NCI-H446 (cell line): ENCODE measurements around the gene PCSK9.

Source experiments
- DNase-seq, 2 experiments: peaks; one replicate each; lab custom pipeline; 2025; lab: John Stamatoyannopoulos, UW

PCSK9 gene

DNA sequence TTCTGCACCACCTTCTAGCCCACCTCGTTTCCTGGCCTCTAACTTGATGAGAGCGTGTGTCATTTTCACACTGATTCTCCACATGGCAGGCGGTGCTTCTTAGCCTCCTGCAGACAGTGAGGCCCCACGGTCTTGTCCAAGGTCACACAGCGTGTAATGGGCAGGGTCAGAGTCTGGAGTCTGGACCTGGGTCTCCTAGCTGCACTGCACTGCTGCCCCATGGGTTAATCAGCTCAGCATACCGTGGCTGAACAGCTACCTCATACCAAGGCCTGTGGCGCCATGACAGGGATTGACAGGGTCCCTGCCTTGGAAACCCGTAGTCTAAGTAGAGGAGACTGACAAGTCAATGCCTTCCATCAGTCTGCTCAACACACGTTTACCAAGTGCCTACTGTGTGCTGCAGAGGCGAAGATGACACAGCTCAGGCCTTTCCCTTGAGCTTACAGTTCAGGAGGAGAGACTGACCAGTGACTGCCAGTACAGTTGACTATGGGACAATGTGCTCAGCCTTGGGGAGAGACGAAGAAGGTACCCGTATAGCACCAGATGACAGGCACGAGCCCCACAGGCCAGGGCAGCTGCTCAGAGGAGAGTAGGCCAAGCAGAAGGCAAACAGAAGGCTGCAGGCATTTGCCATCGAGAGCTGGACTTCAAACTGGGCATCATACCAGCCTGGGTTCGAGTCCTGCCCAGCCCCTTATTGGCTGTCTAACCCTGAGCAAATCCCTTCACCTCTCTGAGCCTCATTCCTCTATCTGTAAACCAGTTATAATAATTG is 5.5 kb downstream of the PCSK9 start:
- DNase-seq = no peak

GRCh38 chr1:55045430-55045829 is 6.1 kb downstream of the PCSK9 start:
- DNase-seq = no peak

DNA sequence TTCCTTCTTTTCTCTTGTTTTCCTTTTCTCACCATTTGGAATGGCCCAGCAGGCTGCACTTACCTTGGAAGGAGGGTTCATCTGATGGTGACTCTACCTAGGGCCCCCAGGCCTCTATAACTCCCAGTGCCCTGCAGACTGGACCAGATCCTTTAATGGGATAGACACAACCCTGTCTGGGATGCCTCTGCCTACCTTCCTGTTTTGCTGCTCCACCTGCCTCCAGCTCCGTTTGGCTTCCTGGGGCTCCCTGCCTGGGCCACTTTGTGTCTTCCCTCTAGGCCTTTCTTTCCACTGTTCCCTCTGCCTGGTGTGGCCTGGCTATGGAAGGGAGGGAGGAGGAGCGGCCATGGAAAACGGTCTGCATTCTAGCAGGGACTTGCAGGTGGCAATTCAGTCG is 7.5 kb downstream of the PCSK9 start:
- no peak for DNase-seq

GRCh38 chr1:55047611-55048010 is 8.3 kb downstream of the PCSK9 start:
- no peak for DNase-seq

DNA sequence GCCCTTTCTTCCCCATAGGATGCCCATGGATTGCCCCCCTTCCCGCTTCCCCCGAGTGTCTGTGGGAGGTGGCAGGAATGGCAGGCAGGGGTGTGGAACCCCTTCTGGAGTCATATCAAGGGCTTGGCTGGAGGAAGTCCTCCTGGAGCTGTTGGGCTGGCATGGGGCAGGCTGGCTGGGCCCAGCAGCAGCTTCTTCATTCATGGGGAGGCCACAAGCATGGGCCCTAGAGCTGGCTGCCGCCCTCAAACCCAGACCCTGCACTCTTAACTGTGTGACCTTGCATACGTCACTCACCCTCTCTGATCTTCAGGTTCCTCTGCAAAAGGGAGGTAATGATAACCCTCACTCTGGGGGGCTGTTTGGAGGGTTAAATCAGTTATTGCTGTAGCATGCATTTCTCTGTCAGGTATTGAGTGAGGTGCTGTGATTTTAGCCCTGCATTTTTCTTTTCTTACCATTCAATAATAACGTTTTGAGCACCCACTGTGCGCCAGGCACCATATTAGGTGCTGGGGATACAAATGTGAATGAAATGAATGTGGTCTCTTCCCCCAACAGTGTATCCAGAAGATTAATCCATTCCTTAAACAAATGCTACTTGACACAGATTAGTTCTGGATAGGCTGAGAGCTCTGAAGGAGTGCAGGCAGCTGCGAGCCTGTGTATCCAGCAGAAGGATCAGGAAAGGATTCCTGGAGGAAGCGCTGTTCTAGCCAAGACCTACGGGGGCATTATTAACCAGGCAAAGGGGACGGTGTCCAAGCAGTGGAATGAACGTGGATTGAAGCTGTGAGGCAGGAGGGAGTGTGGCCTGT is 9.3 kb downstream of the PCSK9 start:
- DNase-seq = peak in 1 of 2 experiments; percentile 21

- no peak for DNase-seq
Measured at GRCh38 chr1:55049271-55049913, 10.0 kb downstream of the PCSK9 start.

DNA sequence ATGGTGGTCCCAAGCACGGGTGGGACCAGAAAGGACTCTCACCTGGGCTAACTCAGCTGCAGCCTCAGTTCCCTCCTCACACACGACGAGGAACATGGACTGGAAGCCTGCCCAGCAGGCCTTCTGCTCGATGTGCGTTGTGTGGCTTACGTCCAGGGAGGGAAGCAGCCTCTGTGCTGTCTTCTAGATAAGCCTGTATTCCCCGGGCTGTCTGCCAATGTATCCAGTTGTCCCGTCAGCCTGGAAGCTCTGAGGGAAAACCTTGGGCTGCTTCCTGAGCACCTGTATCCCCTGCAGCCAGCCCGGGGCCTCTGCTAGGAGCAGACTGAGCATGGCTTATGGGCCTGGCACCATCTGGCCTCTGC is 10.5 kb downstream of the PCSK9 start:
- DNase-seq = peak; percentile 71 to 96

DNA sequence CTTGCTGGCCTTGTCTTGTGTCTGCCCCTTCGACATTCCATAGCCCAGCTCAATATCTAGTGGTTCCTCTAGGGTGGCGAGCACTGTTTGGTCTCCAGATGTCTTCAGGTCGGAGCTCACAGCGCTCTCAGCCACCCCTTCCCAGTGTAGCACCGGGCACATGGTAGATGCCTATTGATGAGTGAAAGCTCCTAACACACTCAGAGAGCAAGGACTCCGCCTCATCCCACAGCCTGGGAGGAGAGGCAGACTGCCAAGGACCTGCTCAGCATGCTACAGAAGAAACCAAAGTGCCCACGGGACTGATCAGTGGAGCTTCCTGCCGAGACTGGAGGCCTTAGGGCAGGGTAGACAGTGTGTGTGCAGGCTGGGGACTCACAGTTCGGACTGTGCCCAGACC is 10.9 kb downstream of the PCSK9 start:
- peak; percentile 73 to 86 for DNase-seq

- no peak for DNase-seq
Measured at GRCh38 chr1:55051169-55051568, 11.8 kb downstream of the PCSK9 start.

DNA sequence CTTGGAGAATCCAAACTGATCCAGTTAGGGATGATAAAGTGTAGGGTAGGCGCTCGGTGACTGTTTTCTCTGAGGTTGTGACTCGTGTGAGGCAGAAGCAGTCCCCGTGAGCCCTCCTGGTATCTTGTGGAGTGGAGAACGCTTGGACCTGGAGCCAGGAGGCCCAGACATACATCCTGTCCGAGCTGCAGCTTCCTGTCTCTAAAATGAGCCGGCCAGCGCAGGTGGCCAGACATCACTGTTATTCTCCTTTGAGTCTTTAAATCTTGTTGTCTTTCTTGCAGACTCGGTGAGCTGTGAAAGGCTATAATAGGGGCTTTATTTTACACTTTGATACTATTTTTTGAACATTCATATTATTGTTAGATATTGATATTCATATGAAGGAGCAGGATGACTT is 12.3 kb downstream of the PCSK9 start:
- no peak for DNase-seq

DNA sequence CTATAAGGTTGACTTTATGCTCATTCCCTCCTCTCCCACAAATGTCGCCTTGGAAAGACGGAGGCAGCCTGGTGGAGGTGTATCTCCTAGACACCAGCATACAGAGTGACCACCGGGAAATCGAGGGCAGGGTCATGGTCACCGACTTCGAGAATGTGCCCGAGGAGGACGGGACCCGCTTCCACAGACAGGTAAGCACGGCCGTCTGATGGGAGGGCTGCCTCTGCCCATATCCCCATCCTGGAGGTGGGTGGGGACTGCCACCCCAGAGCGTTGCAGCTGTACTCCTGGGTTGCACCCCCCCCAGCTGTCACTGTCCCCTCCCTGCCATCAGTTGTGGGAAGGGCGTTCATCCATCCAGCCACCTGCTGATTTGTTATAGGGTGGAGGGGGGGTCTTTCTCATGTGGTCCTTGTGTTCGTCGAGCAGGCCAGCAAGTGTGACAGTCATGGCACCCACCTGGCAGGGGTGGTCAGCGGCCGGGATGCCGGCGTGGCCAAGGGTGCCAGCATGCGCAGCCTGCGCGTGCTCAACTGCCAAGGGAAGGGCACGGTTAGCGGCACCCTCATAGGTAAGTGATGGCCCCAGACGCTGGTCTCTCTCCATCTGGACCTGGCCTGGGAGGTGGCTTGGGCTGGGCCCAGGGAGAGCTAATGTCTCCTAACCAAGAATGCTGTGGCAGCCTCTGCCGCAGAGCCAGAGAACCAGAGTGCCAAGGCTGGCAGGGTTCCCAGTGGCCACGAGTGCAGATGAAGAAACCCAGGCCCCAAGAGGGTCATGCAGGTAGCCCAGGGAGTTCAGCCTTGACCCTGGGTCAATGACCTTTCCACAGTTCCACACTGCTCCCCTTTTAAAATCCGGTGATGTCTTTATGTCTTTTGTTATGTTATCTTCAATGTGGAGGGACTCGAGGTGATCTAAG is 13.1 kb downstream of the PCSK9 start:
- no peak for DNase-seq

DNA sequence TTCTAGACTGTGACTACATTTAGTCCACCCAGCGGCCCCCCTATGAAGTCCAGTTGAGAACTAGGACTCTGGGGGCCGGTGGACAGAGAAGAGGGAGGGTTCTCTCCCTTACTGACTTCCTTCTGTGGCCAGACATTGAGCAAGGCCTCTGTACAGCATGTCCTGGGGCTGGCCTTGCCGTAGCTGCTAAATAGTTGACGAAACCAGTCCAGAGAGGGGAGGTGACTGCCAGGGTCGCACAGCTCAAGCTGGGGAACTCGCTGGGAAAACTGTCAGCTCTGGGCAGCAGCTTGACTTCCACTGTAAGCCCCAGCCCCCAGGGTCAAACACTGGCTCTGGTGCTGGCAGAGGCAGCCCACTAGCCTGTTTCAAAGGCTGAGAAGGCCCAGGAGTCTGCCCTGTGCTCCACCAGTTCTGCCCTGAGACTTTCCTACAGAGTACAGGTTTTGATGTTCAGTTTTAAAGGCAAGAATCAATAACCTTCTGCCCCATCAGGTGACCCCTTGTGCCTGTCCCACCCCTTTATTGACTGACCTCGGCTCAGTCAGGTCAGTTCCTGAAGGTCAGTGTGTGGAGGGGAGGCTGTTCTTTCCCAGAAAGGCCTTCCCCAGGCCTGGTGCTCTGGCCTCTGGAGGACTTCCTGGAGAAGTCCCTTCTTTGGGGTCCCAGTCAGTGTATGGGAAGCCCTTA is 14.1 kb downstream of the PCSK9 start:
- no peak for DNase-seq

DNA sequence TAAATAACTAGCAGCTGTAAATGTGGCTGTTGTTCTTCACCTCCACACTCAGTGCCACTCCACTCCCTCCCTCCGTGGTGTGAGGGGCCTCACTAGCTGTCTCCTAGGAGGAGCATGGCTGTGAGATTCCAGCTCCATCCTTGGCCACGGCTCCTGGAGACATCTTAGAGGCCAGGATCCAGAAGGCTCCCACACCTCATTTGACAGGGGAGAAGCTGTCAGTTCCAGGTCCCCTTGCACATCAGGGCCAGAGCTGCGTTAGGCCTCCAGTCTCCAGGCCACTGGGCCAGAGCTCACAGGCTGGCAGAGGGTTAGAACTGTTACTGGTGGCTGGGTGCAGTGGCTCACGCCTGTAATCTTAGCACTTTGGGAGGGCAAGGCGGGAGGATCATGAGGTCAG is 15.0 kb downstream of the PCSK9 start:
- DNase-seq = no peak

- no peak for DNase-seq
Measured at GRCh38 chr1:55055084-55055882, 15.9 kb downstream of the PCSK9 start.

GRCh38 chr1:55055951-55056631 is 16.7 kb downstream of the PCSK9 start:
- DNase-seq = no peak

- DNase-seq = no peak
Measured at GRCh38 chr1:55056632-55056992, 17.3 kb downstream of the PCSK9 start.

DNA sequence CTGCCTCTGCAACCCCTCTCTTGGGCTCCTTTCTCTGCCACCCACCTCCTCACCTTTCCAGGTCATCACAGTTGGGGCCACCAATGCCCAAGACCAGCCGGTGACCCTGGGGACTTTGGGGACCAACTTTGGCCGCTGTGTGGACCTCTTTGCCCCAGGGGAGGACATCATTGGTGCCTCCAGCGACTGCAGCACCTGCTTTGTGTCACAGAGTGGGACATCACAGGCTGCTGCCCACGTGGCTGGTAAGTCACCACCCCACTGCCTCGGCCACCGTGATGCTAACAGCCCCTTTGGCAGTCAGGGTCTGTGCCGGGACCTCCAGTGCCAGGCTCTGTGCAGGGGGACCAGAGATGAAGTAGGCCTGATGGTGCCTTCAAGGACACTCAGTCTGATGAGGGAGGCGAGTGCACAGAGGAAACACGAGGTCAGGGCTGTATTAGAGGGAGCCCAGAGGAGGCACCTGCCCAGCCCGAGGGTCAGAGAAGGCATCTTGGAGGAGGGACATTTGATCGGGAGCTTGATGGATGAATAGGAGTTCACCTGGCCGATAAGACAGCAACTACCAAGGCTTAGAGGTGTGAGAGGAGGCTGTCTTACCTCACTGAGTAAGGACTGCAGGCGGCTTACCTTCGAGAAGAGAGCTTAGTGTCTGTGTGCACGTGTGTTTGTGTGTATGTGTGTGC is 18.1 kb downstream of the PCSK9 start:
- DNase-seq = no peak

- no peak for DNase-seq
Measured at GRCh38 chr1:55057956-55058298, 18.6 kb downstream of the PCSK9 start.
